ENCODE data around the gene CLEC9A.

CLEC9A gene

GRCh38 chr12:10101648-10102220 lies 71.3 kb downstream of the CLEC9A start:
- in situ Hi-C loops (cut with MboI; ENCODE audit: low sequenced_read_pairs), result no loop called here

DNA sequence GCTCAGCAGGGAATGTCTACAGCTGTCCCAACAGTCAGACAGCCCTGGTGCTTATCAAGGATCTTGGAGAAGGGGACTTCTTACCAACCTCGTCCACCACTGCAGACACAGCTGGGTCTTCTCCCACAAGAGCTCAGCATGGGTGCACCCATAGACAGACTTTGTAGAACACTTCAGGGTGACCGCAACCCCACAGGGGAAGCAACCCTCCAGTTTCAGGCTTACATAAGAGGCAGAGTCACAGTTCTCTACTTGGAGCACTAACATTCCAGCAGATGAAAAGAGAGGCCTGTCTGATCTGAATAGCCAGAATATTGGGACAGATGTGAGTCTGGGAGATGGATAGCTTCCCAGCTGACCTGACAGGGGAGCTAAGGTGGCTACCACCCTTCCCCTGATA lies 71.8 kb downstream of the CLEC9A start:
- in situ Hi-C loops (cut with MboI; ENCODE audit: low sequenced_read_pairs), result no loop called here

- in situ Hi-C loops (cut with MboI; ENCODE audit: low sequenced_read_pairs), result no loop called here
Observed at GRCh38 chr12:10110256-10110844, 79.9 kb downstream of the CLEC9A start.

DNA sequence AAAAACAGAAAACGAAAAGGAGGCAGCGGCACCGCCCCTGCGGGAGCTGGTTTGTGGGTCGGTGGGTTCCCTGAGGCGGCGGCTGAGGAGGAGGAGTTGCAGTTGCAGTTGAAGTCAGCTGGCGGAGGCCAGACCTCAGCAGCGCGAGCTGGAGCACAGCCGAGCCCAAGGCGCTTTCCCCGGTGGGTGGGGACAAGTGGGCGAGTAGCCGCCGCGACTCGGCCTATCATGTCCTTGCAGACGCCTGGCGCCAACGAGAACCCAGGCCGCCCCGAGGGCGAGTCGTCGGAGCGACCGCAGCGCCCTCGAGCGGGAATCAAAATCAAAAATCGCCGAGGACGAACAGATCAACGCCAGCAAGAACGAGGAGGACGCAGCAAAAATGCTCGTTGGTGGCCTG lies 81.0 kb downstream of the CLEC9A start:
- in situ Hi-C loops (cut with MboI; ENCODE audit: low sequenced_read_pairs), result no loop called here

DNA sequence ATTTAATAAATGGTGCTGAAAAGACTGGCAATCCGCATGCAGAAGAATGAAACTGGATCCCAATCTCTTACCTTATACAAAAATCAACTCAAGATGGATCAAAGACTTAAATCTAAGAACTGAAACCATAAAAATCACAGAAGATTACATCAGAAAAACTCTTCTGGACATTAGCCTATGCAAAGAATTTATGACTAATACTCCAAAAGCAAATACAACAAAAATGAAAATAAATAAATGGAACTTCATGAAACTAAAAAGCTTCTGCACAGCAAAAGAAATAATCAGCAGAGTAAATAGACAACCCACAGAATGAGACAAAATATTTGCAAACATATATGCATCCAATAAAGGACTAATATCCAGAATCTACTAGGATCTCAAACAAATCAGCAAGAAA lies 82.6 kb downstream of the CLEC9A start:
- in situ Hi-C loops (cut with MboI; ENCODE audit: low sequenced_read_pairs), result no loop called here

DNA sequence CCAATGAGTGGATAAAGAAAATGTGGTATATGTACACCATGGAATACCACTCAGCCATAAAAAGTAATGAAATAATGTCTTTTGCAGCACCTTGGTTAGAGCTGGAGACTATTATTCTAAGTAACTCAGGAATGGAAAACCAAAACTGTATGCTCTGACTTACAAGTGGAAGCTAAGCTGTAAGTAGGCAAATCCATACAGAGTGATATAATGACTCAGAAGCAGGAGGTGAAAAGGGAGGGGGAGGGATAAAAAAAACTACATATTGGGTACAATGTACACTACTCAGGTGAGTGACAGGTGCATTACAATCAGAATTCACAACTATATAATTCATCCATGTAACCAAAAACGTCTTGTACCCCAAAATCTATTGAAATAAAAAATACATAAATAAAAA lies 83.4 kb downstream of the CLEC9A start:
- in situ Hi-C loops (cut with MboI; ENCODE audit: low sequenced_read_pairs), result no loop called here

- in situ Hi-C loops (cut with MboI; ENCODE audit: low sequenced_read_pairs), result no loop called here
Observed at GRCh38 chr12:10115311-10115710, 84.8 kb downstream of the CLEC9A start.

Measured in HL-60/S4 treated with retinoic acid at 250 ng/mL for 4 days and 3 days (cell line).